Measurements from ENCODE around the gene KLHL40. TPM values are rescaled to one million over a fixed set of nuclear protein-coding genes. Genes with fewer than 3 reads are reported as not detected.

The KLHL40 gene
- total RNA-seq, 4 donors from 2014 or later = 0.17 TPM; not detected in 3

DNA sequence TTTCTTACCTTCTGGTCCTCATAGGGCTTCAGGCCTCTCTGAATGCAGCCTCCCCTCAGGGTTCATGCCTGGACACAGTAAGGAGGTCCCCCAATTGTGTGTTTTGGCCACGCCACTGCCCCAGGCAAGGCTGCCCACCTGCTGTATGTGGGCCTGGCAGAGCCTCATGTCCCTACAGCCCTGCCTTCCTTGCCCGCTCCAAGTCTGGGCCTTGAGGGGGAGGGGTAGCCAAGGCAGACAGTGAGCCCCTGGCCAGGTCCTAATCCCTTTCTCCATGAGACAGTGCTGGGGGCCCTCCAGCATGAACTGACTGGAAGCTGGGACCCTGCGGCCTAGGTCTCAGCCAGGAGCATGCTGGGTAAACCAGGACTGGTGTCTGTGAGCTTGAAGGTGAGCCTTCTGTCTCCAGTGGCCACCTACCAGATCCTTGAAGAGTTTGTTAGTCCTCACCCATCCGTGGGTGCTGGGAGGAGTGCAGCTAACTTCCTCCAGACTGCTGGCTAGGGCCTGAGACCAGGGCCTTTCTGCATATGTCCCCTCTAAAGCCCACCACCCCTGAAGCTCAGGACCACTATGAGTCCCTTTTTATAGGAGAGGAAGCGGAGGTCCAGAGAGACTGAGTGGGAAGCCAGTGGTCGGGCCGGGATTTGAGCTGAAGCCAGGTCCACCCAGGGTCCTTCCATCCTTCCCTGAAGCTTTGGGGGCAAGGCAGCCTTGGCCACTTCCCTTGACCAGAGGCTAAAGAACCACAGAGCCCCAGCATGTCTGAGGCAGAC lies 23.1 kb upstream of the KLHL40 start:
- no peak for TF ChIP-seq POLR2AphosphoS5 (IDR thresholded peaks at IDR 0.05)
- TF ChIP-seq, protein P1, sequence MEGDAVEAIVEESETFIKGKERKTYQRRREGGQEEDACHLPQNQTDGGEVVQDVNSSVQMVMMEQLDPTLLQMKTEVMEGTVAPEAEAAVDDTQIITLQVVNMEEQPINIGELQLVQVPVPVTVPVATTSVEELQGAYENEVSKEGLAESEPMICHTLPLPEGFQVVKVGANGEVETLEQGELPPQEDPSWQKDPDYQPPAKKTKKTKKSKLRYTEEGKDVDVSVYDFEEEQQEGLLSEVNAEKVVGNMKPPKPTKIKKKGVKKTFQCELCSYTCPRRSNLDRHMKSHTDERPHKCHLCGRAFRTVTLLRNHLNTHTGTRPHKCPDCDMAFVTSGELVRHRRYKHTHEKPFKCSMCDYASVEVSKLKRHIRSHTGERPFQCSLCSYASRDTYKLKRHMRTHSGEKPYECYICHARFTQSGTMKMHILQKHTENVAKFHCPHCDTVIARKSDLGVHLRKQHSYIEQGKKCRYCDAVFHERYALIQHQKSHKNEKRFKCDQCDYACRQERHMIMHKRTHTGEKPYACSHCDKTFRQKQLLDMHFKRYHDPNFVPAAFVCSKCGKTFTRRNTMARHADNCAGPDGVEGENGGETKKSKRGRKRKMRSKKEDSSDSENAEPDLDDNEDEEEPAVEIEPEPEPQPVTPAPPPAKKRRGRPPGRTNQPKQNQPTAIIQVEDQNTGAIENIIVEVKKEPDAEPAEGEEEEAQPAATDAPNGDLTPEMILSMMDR (IDR thresholded peaks at IDR 0.05) = no peak
- no peak for TF ChIP-seq EP300 (IDR thresholded peaks at IDR 0.05)
- no peak for TF ChIP-seq POLR2A (IDR thresholded peaks at IDR 0.05; ENCODE audit: low read depth)
- no peak for DNase-seq (ENCODE audit: extremely low spot score)
- WGBS = 82% methylated on average over 6 of the region's 7 CpGs
- H3K4me1 ChIP-seq = peaks cover 33 to 66% (median 45%) of the 10 kb centered on the region in 4 donors
- no peak overlapping the region for H3K27ac ChIP-seq (replicated peaks in 1 of 4)
- no peak overlapping the region for H3K4me3 ChIP-seq
- peaks cover 5 to 35% (median 25%) of the 10 kb centered on the region in 4 donors for H3K36me3 ChIP-seq
- H3K9me3 ChIP-seq = no peaks in the 10 kb centered on the region
- intact Hi-C loops (cut with DNase I) = no loop called here
- no peaks in the 10 kb centered on the region for H3K27me3 ChIP-seq

DNA sequence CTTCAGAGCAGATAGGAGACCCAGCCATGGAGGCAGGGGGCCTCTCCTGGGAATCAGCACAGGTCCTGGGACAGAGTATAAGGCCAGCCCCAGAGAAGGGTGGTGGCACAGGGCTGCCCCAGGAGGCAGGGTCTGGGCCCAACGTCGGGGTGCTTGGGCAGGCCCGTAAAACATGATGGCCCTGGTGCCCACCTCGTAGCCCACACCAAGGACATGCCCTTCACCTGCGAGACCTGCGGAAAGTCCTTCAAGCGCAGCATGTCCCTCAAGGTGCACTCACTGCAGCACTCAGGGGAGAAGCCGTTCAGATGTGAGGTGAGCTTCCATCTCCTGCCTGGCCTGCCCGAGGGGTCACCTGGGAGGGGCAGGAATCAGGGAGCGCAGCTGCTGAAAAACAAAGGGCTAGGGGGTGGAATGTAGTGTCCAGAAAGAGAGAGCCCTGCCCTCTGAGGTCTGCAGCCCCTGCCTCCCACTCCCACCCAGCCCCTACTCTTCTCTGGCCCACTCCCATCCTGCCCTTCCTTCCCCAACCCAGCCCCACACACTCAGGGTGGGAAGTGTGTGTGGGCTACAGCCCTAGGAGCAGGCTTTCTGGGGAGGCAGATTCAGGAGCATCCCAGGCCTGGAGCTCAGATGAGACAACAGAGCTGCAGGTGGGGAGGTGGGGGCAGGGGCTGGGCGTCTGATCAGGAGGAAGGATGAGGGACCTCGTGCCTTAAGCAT lies 22.4 kb upstream of the KLHL40 start:
- DNase-seq (ENCODE audit: extremely low spot score) = no peak
- Histone ChIP-seq H3K4me1 (peaks cover 39 to 68% (median 48%) of the 10 kb centered on the region in 4 donors), H3K27ac (replicated peaks in 1 of 4) (no peak overlapping the region), H3K27me3 (no peaks in the 10 kb centered on the region), H3K9me3 (no peaks in the 10 kb centered on the region), H3K4me3 (no peak overlapping the region), H3K36me3 (peaks cover 5 to 32% (median 24%) of the 10 kb centered on the region in 4 donors)
- intact Hi-C loops (cut with DNase I) = no loop called here
- no peak for TF ChIP-seq POLR2AphosphoS5 (IDR thresholded peaks at IDR 0.05)
- no peak for TF ChIP-seq POLR2A (IDR thresholded peaks at IDR 0.05; ENCODE audit: low read depth)
- TF ChIP-seq, protein P1 (IDR thresholded peaks at IDR 0.05) = no peak
- no peak for TF ChIP-seq EP300 (IDR thresholded peaks at IDR 0.05)
- WGBS = 97% methylated on average over 6 of the region's 12 CpGs

DNA sequence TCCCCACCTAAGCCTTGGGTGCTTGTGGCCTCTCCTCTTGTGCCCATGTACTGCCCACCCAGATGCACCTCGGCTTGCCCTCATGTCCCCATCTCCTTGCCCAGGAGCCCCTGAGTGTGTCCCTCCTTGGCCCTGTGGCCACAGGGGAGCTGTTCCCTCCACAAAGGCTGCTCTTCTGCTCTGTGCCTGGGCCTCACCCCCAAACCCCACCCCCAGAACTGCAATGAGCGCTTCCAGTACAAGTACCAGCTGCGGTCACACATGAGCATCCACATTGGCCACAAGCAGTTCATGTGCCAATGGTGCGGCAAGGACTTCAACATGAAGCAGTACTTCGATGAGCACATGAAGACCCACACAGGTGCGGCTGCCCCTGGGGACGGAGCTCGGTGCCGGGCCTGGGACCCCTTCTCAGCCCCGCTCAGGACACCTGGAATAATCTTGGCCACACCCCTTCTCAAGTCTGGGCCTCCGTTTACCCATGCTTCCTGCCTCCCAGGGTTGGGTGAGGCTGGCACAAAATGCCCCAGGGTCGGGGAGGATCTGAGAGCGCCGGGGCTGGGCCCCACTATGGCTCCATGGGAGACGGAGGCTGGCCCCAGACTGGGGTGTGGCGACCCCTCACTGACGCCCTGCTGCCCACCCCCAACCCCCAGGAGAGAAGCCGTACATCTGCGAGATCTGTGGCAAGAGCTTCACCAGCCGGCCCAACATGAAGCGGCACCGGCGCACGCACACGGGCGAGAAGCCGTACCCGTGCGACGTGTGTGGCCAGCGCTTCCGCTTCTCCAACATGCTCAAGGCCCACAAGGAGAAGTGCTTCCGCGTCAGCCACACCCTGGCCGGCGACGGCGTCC lies 21.5 kb upstream of the KLHL40 start:
- TF ChIP-seq POLR2A (IDR thresholded peaks at IDR 0.05; ENCODE audit: low read depth) (no peak), POLR2AphosphoS5 (IDR thresholded peaks at IDR 0.05) (peak in 1 of 2 donors; percentile 30)
- no peaks in the 10 kb centered on the region for H3K27me3 ChIP-seq
- H3K4me3 ChIP-seq = peak overlapping the region in 1 of 4 donors; percentile 5
- intact Hi-C loops (cut with DNase I) = no loop called here
- 84% methylated on average over 14 of the region's 38 CpGs for WGBS
- no peaks in the 10 kb centered on the region for H3K9me3 ChIP-seq
- no peak overlapping the region for H3K27ac ChIP-seq (replicated peaks in 1 of 4)
- peaks cover 3 to 24% (median 17%) of the 10 kb centered on the region in 4 donors for H3K36me3 ChIP-seq
- peaks cover 39 to 68% (median 45%) of the 10 kb centered on the region in 4 donors for H3K4me1 ChIP-seq
- no peak for DNase-seq (ENCODE audit: extremely low spot score)

DNA sequence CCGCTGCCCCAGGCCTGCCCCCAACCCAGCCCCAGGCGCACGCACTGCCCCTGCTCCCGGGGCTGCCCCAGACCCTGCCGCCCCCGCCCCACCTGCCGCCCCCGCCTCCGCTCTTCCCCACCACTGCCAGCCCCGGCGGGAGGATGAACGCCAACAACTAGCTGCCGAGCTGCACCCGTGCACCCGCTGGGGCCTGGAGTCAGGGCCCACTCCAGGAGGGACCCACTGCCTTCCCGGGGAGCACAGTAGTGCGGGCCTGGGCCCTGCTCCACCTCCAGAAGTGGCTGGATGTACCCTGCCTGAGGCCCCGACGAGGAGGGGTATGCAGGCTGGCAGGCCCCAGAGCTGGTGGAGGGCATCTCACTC lies 20.9 kb upstream of the KLHL40 start:
- intact Hi-C loops (cut with DNase I) = no loop called here

More for the DNA sequence above, 20.9 kb upstream of the KLHL40 start:
- no peak for DNase-seq (ENCODE audit: extremely low spot score)
- H3K9me3 ChIP-seq = no peaks in the 10 kb centered on the region
- peaks cover 33 to 64% (median 40%) of the 10 kb centered on the region in 4 donors for H3K4me1 ChIP-seq
- TF ChIP-seq POLR2AphosphoS5 (IDR thresholded peaks at IDR 0.05) = no peak
- TF ChIP-seq EP300 (IDR thresholded peaks at IDR 0.05) = no peak
- TF ChIP-seq POLR2A (IDR thresholded peaks at IDR 0.05; ENCODE audit: low read depth) = no peak
- TF ChIP-seq, protein P1 (IDR thresholded peaks at IDR 0.05) = no peak
- no peaks in the 10 kb centered on the region for H3K27me3 ChIP-seq
- H3K4me3 ChIP-seq = peak overlapping the region in 1 of 4 donors; percentile 5
- peaks cover 0 to 20% (median 12%) of the 10 kb centered on the region in 4 donors for H3K36me3 ChIP-seq
- no peak overlapping the region for H3K27ac ChIP-seq (replicated peaks in 1 of 4)
- 80% methylated on average over 8 of the region's 19 CpGs for WGBS

Data from esophagus muscularis mucosa (tissue), 4 donors.